SKM-1 treated with dmso at 0.1 percent for 144 hours (cell line): ENCODE measurements around the gene CRYBG2.
"Not testable (repeated sequence)": the region's sequence is repeated elsewhere in the genome, so short reads cannot be mapped to it uniquely, and the experiment has no call there.

Experiments used
- DNase-seq: peaks from one replicate; lab custom pipeline; 2025; ENCODE audit not compliant: unreplicated experiment; lab: John Stamatoyannopoulos, UW

The CRYBG2 gene

DNA sequence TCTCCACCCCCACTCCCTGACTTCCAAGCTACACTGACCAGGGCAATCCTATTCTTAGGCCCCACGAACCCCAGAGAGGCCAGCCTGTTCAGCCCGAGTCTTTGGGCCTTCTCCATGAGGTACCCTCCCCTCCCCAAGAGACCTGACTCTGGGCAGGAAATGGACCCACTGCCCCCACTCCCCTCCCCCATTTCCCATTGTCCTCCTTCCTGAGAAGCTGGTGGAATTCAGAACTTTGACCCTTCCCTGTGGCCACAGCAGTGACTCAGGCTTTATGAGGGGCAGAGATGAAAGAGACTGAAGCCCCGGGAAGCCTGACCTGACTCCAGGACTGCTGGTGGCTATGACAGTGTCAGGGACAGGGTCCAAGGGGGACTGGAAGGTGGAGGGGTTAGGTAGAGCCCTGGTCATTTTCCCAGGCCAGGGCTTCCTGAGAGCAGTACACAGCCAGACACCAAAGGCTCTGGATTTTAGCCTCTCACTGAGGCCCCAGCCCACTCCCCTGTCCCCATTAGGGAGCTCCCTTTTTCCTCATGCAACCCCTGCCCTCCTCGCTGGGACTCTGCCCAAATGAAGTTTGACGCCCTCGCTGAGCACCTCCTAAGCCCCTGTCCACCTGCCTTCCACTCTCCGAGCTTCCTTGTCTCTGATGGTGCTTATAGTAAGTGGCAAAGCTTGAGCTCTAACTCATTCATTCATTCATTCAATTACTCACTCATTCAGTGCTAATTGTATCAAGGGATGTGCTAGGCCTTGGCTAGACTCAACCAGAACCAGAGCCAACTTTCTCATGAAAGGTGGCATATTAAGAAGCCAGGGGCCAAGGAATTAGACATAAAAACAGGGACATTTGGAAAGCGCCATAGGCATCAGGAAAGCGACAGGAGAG is 3.0 kb downstream of the CRYBG2 start:
- no peak for DNase-seq

- DNase-seq = no peak
Measured at GRCh38 chr1:26350343-26350700, 3.6 kb downstream of the CRYBG2 start.

DNA sequence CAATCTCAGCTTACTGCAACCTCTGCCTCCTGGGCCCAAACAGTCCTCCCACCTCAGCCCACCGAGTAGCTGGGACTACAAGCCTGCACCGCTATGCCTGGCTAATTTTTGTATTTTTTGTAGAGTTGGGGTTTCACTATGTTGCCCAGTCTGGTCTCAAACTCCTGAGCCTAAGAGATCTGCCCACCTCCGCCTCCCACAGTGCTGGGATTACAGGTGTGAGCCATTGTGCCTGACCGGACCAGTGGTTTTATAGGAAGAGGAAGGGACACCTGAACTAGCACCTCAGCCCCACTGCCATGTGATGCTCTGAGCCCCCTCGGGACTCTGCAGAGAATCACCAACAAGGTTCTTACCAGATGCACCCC is 4.1 kb downstream of the CRYBG2 start:
- DNase-seq = no peak

DNA sequence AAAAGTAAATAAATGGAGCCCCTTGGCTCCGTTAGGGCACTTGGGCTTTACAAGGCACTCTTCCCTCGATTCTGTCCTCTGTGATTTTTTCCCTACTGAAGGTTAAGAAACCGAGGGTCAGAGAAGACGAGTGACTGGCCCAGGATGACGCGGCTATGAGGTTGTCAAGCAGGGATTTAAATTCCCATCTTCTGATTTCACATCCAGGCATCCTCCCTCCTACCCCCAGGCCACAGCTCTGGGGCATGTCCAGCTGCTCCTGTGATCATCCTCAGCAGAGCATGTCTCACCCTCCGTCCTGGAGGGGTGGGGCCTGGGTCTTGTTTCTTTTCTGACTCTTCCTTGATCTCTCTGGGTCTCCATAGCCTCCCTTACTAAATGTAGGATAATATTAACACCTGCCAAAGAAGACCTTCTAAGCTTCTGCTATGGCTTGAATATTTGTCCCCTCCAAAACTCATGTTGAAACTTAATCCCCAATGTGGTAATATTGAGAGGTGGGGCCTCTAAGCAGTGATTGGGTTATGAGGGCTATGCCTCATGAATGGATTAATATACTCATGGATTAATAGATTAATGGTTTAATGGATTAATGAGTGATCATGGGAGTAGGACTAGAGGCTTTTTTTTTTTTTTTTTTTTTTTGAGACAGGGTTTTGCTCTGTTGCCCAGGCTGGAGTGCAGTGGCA is 4.6 kb downstream of the CRYBG2 start:
- no peak for DNase-seq

GRCh38 chr1:26346274-26347033 is 7.5 kb downstream of the CRYBG2 start:
- peak; percentile 4 for DNase-seq

DNA sequence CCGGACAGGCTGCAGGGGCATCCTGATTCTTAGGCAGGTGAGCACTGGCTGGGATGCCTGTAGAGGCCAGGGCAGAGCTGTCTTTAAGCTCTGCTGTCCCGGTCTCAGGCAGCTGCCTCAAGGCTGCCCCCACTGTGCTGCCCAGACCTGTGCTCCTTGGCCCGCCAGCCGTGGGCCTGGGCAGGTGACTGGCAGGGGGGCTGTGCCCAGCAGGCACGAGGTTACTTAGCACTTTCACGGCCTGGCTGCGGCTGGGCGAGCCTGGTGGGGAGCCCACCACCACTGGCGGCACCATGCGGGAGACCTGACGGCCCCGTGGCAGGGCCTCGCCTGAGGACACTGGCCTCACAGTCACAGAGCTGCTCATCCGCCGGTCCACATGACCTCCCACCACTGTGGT is 8.2 kb downstream of the CRYBG2 start:
- no peak for DNase-seq

- no peak for DNase-seq
Measured at GRCh38 chr1:26344147-26344920, 9.6 kb downstream of the CRYBG2 start.

- DNase-seq = no peak
Measured at GRCh38 chr1:26340047-26340481, 13.9 kb downstream of the CRYBG2 start.

DNA sequence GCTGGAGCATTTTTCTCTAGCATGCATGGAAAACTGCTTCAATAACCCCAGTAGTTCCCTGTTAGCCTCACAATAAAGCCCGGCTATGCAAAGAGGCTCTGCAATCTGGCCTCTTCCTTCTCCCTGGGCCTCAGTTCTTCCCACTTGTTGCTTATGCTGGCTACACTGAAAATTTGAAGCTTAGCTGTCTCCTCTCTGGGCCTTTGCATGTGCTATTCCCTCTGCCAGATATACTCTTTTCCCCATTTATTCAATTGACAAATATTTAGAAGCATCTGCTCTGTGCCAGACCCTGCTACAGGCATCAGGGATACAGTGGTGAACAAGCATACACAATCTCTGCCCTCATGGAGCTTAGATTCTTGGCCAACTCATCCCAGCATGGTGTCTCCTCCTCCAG is 15.3 kb downstream of the CRYBG2 start:
- no peak for DNase-seq

GRCh38 chr1:26337625-26338024 is 16.3 kb downstream of the CRYBG2 start:
- no peak for DNase-seq

DNA sequence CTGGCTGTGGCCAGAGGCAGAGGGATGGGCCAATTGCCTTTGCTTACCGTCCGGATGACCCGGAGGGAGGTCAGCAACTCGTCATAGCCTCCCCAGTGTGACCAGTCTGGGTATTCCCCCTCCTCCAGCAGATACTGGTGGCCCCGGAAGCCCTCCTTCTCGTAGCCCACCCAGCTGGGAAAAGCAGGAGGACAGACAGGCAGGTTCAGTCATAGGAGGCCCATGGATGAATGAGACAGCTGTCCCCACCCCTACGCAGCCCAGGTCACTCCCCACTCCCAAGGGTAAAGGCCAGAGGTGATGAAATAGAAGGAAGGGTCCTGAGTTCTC is 16.8 kb downstream of the CRYBG2 start:
- no peak for DNase-seq

DNA sequence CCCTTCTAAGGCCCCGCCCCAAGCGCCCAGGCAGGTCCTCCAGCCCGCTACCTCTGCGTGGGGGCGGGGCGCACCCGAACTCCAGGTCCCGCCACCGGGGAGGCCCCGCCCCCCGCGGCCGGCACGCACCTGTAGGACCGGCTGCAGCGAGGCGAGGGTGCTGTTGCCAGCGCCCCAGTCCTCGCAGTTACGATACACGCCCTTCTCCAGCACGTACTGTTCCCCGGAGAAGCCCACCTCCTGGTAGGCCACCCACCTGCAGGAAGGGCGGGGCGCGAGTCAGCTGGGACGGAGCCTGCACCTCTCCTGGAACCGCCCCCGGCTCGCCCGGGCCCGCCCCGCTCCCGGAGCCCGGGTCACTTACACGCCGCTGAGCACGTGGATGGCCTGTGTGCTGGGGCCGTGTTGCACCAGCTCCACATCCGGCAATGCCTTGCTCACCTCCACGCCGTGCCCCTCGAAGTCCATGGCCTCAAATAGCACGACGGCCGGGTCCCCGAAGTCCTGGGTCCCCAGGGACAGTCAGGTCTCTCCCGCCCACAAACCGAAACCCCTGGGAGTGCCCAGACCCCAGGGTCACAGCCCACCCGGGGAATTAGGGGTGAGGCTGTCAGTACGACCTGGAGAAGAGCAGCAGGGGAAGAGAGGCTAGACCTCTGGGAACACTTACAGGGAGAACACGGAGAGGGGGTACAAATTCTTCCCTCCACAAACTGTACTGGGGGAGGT is 17.3 kb downstream of the CRYBG2 start:
- DNase-seq = no peak

- no peak for DNase-seq
Measured at GRCh38 chr1:26335774-26336476, 18.0 kb downstream of the CRYBG2 start.

DNA sequence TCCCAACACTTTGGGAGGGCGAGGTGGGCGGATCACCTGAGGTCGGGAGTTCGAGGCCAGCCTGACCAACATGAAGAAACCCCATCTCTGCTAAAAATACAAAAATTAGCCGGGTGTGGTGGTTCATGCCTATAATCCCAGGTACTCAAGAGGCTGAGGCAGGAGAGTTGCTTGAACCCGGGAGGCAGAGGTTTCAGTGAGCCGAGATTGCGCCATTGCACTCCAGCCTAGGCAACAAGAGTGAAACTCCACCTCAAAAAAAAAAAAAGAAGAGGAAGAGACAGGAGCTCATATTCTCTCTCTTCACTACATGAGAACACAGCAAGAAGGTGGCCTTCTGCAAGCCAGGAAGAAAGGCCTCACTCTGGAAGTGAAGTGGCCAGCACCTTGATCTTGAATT is 20.6 kb downstream of the CRYBG2 start:
- peak; percentile 56 for DNase-seq

- no peak for DNase-seq
Measured at GRCh38 chr1:26330276-26330675, 23.7 kb downstream of the CRYBG2 start.

DNA sequence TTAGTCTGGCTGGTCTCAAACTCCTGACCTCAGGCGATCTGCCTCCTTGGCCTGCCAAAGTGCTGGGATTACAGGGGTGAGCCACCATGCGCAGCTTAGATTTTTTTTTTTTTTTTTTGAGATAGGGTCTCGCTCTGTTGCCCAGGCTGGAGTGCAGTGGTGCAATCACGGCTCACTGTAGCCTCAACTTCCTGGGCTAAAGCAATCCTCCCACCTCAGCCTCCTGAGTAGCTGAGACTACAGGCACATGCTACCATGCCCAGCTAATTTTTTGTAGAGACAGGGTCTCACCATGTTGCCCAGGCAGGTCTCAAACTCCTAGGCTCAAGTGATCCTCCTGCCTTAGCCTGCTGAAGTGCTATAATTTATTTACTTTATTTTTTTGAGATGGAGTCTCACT is 24.6 kb downstream of the CRYBG2 start:
- not testable (repeated sequence) for DNase-seq

- no peak for DNase-seq
Measured at GRCh38 chr1:26328597-26328996, 25.3 kb downstream of the CRYBG2 start.

- no peak for DNase-seq
Measured at GRCh38 chr1:26327956-26328362, 26.0 kb downstream of the CRYBG2 start.

DNA sequence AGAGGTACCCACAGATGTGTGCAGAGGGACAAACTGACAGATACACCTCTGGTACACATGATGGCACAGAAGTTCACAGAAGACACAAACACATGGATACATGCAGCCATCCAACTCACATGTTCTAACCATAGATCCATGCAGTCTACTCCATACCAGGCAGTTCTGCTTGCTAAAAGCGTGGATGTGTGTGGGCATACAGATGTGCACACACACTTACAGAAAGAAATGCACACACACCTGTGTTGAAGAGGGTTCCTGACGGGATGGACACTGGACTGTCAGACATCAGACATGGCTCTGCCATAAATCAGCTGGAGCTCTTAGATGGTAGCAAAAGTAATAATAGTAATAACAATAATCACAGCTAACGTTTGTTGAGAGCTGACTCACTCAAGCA is 29.4 kb downstream of the CRYBG2 start:
- no peak for DNase-seq

DNA sequence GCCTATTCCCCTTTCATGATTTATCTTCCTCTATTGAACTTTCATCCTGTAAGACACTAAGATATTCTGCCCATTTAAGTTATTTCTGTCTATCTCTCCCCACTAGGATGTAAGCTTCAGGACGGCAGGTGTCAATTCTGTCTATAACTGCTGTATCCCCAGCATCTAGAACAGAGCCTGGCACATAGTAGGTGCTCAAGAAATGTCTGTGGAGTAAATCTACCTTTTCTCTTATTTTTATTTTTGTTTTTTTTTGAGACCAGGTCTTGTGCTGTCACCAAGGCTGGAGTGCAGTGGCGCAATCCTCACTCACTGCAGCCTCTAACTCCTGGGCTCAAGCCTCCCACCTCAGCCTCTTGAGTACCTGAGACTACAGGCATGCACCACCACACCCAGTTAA is 30.5 kb downstream of the CRYBG2 start:
- DNase-seq = no peak
